NCI-H1694 (cell line): ENCODE data around the gene PRDM15.
A peak's percentile ranks its signal among the peaks of the same experiment; 100 is the strongest.

Source experiments
- DNase-seq: peaks from one replicate; lab custom pipeline; 2025; lab: John Stamatoyannopoulos, UW

PRDM15 gene

DNA sequence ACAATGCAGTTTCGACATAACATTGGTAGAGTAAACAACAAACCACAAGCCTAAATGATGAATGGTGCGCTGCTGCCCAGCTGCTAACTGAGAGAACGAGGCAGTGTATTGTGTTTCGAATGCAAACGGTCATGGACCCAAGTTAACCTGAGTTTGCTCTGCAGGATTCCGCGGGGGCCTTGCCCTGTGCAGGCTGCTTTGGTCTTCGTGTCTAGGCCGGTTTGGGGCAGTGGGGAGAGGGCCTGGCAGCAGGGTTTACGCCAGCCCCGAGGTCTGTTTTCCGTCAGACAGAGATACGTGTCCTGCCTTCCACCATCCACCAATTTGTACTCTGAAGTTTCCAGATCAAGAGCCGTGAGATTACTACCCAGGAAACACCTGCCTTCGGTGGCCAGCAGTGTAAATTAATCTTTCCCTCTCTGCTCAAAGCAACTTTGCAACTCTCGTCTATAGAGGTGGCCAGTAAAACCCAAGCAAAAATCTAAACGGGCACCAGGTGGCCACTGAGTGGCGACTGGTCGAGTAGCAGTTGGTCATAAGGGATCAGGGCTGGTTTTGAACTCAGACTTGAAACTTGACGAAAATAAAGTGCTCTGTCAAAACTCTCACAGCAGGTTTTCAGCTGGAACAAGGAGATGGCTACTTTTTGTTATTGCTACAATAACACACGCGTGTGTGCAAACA is 6.3 kb upstream of the PRDM15 start:
- DNase-seq, result no peak

GRCh38 chr21:41884501-41885030 is 5.4 kb upstream of the PRDM15 start:
- DNase-seq, result no peak

GRCh38 chr21:41883582-41883981 is 4.4 kb upstream of the PRDM15 start:
- DNase-seq, result no peak

GRCh38 chr21:41881051-41881450 is 1.9 kb upstream of the PRDM15 start:
- no peak for DNase-seq

- DNase-seq, result no peak
Measured at GRCh38 chr21:41880153-41880552, 1.0 kb upstream of the PRDM15 start.

GRCh38 chr21:41878831-41879189 is 334 bp downstream of the PRDM15 start:
- peak; percentile 46 for DNase-seq

- DNase-seq, result no peak
Measured at GRCh38 chr21:41877901-41878830, 978 bp downstream of the PRDM15 start.

GRCh38 chr21:41876928-41877652 is 2.1 kb downstream of the PRDM15 start:
- DNase-seq, result no peak

GRCh38 chr21:41876396-41876795 is 2.7 kb downstream of the PRDM15 start:
- DNase-seq, result no peak

DNA sequence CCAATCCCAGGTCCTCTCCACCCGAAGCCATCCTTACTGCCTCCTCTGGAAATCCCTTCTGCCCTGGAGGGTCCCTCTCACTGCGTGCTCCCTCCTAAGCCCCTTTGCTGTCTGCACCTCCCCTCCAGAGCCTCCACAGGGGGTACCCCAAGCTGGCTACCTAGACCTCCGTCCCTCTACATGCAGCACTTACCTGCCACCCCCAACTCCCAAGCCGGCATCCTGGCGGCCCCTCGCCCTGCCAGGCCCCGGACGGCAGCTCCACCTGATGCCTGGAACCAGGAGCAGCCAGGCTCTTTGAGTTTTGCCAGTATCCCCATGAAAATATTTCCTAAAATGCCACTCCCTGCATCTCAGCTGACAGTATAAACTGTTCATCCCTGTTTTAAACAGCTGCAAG is 4.1 kb downstream of the PRDM15 start:
- no peak for DNase-seq

DNA sequence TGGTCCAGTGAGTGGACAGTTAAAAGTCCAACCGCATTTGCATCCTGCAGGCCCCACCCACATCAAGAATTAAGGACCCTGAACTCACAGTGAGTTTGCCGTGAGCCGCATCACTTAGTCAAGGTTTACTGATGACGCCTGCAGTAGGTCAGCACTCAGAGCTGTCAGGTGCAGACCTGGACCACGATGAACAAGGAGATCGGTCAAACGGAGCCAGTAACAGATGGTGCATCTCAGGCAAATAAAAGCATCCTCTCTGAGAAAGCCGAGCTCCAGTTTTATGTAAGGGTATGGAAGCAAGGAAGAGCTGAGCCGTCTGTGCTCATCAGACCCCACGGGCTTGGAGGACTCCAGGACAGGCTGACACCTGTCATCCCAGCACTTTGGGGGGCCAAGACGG is 4.5 kb downstream of the PRDM15 start:
- no peak for DNase-seq

GRCh38 chr21:41873426-41873825 is 5.7 kb downstream of the PRDM15 start:
- DNase-seq, result no peak

GRCh38 chr21:41873005-41873404 is 6.1 kb downstream of the PRDM15 start:
- no peak for DNase-seq

GRCh38 chr21:41871293-41872030 is 7.7 kb downstream of the PRDM15 start:
- no peak for DNase-seq

DNA sequence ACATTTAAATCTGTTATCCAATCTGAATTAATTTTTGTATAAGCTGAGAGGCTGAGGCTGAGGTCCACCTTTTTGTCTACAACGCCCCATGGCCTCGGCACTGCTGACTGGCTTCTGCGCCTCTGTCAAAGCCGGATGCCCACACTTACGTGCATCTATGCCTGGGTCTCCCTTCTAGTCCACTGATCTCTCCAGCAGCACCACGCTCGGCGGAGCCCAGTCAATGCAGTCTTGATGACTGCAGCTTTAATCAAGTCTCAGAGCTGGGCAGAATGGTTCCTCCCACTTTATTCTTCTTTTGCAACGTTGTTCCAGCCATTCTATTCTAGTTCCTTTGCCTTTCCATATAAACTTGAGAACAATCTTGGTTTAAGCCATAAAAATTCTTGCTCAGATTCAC is 9.4 kb downstream of the PRDM15 start:
- no peak for DNase-seq

GRCh38 chr21:41868062-41868710 is 11.0 kb downstream of the PRDM15 start:
- DNase-seq, result no peak

DNA sequence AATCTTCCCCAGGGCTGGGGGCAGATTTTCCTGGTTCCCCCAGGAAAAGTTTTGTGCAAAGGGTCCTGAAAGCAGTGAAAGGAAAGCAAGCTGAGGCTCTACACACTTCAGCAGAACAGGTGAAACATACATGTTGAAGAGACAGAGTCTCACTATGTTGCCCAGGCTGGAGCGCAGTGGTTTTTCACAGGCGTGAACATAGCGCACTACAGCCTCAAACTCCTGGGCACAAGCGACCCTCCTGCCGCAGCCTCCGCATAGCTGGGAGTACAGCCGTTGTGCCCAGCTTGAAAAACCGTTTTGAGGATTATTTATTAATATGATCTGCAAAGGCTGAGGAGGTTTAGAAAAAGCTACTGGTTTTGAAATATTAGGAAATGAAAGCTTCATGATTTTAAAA is 11.8 kb downstream of the PRDM15 start:
- no peak for DNase-seq

- DNase-seq, result no peak
Measured at GRCh38 chr21:41866274-41866809, 12.8 kb downstream of the PRDM15 start.

DNA sequence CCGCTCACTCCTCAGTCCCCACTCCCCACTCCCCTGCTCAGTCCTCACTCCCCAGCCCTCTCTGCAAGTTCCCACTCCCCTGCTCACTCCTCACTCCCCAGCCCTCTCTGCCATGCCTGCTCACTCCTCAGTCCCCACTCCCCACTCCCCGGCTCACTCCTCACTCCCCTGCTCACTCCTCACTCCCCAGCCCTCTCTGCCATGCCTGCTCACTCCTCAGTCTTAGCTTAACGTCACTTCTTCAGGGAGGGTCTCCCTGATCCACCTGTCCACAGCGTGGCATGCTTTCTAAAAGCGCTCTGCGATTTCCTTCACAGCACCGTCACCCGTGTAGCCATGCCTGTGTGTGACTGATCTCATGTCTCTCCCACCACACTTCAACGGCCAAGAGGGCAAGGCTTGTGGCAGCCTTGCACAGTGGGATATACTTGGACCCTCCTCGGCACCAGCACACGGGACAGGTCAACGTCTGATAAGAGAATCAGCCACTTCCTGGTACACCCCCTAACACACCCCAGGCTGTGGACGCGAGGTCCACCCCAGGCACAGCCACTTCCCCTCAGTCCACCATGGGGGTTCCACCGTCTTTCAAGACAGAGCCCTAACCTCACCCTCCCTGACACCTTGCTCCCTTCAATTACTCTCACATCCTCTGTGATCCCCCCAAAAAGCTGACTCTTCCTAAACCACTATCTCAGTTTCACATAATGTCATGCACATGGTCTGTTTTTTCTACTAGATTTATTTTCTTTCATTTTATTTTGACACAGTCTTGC is 14.0 kb downstream of the PRDM15 start:
- no peak for DNase-seq

GRCh38 chr21:41864311-41865001 is 14.7 kb downstream of the PRDM15 start:
- no peak for DNase-seq
